Measurements from ENCODE around the gene CNGB1. TPM values are rescaled to one million over a fixed set of nuclear protein-coding genes. Genes with fewer than 3 reads are reported as not detected.
A peak's percentile ranks its signal among the peaks of the same experiment; 100 is the strongest.
"Not testable (repeated sequence)": the region's sequence is repeated elsewhere in the genome, so short reads cannot be mapped to it uniquely, and the experiment has no call there.

The CNGB1 gene
- total RNA-seq, 1 experiment from 2014 or later, result not detected

- peaks cover 10% of the 10 kb centered on the region for H3K36me3 ChIP-seq (ENCODE audit: insufficient read depth, low read length, poor library complexity, severe bottlenecking)
- peak overlapping the region; percentile 74 for H3K27ac ChIP-seq (ENCODE audit: low read depth, low read length, poor library complexity, severe bottlenecking)
- H3K4me3 ChIP-seq (ENCODE audit: low read depth, low read length, poor library complexity, severe bottlenecking), result no peak overlapping the region
- CTCF ChIA-PET, result no interaction called here
- POLR2A ChIA-PET (ENCODE audit: low non-redundant PET), result no interaction called here
- peaks cover 70% of the 10 kb centered on the region for H3K4me1 ChIP-seq (ENCODE audit: insufficient read depth, low read length, poor library complexity, severe bottlenecking)
- H3K9me3 ChIP-seq (ENCODE audit: low read depth, low read length, poor library complexity, severe bottlenecking), result no peaks in the 10 kb centered on the region
- TF ChIP-seq EZH2 (IDR thresholded peaks at IDR 0.05; ENCODE audit: borderline replicate concordance, low read depth, low read length, poor library complexity, severe bottlenecking) (no peak), CTCF (conservative IDR thresholded peaks at IDR 0.05; ENCODE audit: low read depth, low read length) (no peak)
- H3K27me3 ChIP-seq (replicated peaks; ENCODE audit: insufficient read depth, low read depth, low read length, poor library complexity), result no peaks in the 10 kb centered on the region
- intact Hi-C loops (cut with micrococcal nuclease; ENCODE audit: unreplicated experiment), result no loop called here
- DNase-seq (ENCODE audit: low spot score), result no peak
- BruUV-seq (replicated peaks), result no TSS peak
Measured at GRCh38 chr16:57838161-57838560, 132.8 kb downstream of the CNGB1 start.

- peak overlapping the region; percentile 74 for H3K27ac ChIP-seq (ENCODE audit: low read depth, low read length, poor library complexity, severe bottlenecking)
- intact Hi-C loops (cut with micrococcal nuclease; ENCODE audit: unreplicated experiment), result no loop called here
Measured at GRCh38 chr16:57837305-57838125, 133.4 kb downstream of the CNGB1 start.

GRCh38 chr16:57835439-57835838 is 135.5 kb downstream of the CNGB1 start:
- H3K27me3 ChIP-seq (replicated peaks; ENCODE audit: insufficient read depth, low read depth, low read length, poor library complexity); CTCF ChIA-PET; intact Hi-C loops (cut with micrococcal nuclease; ENCODE audit: unreplicated experiment); H3K9me3 ChIP-seq (ENCODE audit: low read depth, low read length, poor library complexity, severe bottlenecking); DNase-seq (ENCODE audit: low spot score): not testable (repeated sequence)
- TSS peak; percentile 97 for BruUV-seq (replicated peaks)
- Histone ChIP-seq H3K36me3 (ENCODE audit: insufficient read depth, low read length, poor library complexity, severe bottlenecking) (peaks cover 10% of the 10 kb centered on the region), H3K27ac (ENCODE audit: low read depth, low read length, poor library complexity, severe bottlenecking) (peak overlapping the region; percentile 74), H3K4me3 (ENCODE audit: low read depth, low read length, poor library complexity, severe bottlenecking) (peak overlapping the region; percentile 5), H3K4me1 (ENCODE audit: insufficient read depth, low read length, poor library complexity, severe bottlenecking) (peaks cover 50% of the 10 kb centered on the region)
- POLR2A ChIA-PET (ENCODE audit: low non-redundant PET), result interaction anchor here (0.7 kb wide), 1 partner anchor 31 kb away, joined by 3 read pairs; no protein-coding TSS in a partner anchor

More at GRCh38 chr16:57837305-57838125, 133.4 kb downstream of the CNGB1 start:
- ChIA-PET CTCF (no interaction called here), POLR2A (ENCODE audit: low non-redundant PET) (no interaction called here)
- Histone ChIP-seq H3K4me1 (ENCODE audit: insufficient read depth, low read length, poor library complexity, severe bottlenecking) (peaks cover 63% of the 10 kb centered on the region), H3K4me3 (ENCODE audit: low read depth, low read length, poor library complexity, severe bottlenecking) (no peak overlapping the region), H3K36me3 (ENCODE audit: insufficient read depth, low read length, poor library complexity, severe bottlenecking) (peaks cover 10% of the 10 kb centered on the region), H3K9me3 (ENCODE audit: low read depth, low read length, poor library complexity, severe bottlenecking) (no peaks in the 10 kb centered on the region), H3K27me3 (replicated peaks; ENCODE audit: insufficient read depth, low read depth, low read length, poor library complexity) (no peaks in the 10 kb centered on the region)
- DNase-seq (ENCODE audit: low spot score), result no peak
- BruUV-seq (replicated peaks), result no TSS peak
- TF ChIP-seq EZH2 (IDR thresholded peaks at IDR 0.05; ENCODE audit: borderline replicate concordance, low read depth, low read length, poor library complexity, severe bottlenecking), result no peak
- TF ChIP-seq CTCF (conservative IDR thresholded peaks at IDR 0.05; ENCODE audit: low read depth, low read length), result no peak

- Histone ChIP-seq H3K4me3 (ENCODE audit: low read depth, low read length, poor library complexity, severe bottlenecking) (peak overlapping the region; percentile 5), H3K27me3 (replicated peaks; ENCODE audit: insufficient read depth, low read depth, low read length, poor library complexity) (no peaks in the 10 kb centered on the region), H3K36me3 (ENCODE audit: insufficient read depth, low read length, poor library complexity, severe bottlenecking) (peaks cover 7% of the 10 kb centered on the region), H3K9me3 (ENCODE audit: low read depth, low read length, poor library complexity, severe bottlenecking) (no peaks in the 10 kb centered on the region), H3K27ac (ENCODE audit: low read depth, low read length, poor library complexity, severe bottlenecking) (peak overlapping the region; percentile 74), H3K4me1 (ENCODE audit: insufficient read depth, low read length, poor library complexity, severe bottlenecking) (peaks cover 50% of the 10 kb centered on the region)
- TF ChIP-seq CTCF (conservative IDR thresholded peaks at IDR 0.05; ENCODE audit: low read depth, low read length) (no peak), EZH2 (IDR thresholded peaks at IDR 0.05; ENCODE audit: borderline replicate concordance, low read depth, low read length, poor library complexity, severe bottlenecking) (no peak)
- POLR2A ChIA-PET (ENCODE audit: low non-redundant PET), result no interaction called here
- peak; percentile 80 for DNase-seq (ENCODE audit: low spot score)
- CTCF ChIA-PET, result no interaction called here
- no TSS peak for BruUV-seq (replicated peaks)
- intact Hi-C loops (cut with micrococcal nuclease; ENCODE audit: unreplicated experiment), result no loop called here
Measured at GRCh38 chr16:57834936-57835335, 136.0 kb downstream of the CNGB1 start.

Measured in A673 (cell line).